ENCODE results near the gene P3H2.

The P3H2 gene

DNA sequence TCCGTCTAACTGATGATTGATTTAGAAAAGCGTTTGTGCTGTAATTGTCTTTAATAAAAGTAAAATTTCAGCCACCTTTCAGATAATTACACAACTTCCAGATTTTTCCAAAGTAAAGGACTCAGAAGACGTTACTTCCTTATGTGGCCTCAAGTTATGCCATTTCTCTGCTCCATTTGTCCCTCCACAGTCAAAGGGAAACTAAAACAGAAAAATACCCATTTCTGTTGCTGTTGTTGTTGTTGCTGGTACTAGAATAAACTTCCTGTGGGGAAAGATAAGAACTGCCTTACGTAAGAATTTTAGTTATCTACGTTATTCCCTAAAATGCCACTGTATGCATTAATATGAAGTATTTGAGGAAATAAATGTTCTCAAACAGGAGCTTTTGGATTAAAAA is 153.9 kb downstream of the P3H2 start:
- DNase-seq (ENCODE audit: low read depth in 1 of 2, low spot score in 1 of 2): no peak
- in situ Hi-C loops (cut with HindIII; ENCODE audit: low pct_unique_long_range_greater_than_20kb, low sequenced_read_pairs): loop anchor here (25.0 kb wide), 1 partner anchor 720 kb away; no protein-coding TSS in a partner anchor
- no peak for TF ChIP-seq JUND (IDR thresholded peaks at IDR 0.05; ENCODE audit: low read depth)

DNA sequence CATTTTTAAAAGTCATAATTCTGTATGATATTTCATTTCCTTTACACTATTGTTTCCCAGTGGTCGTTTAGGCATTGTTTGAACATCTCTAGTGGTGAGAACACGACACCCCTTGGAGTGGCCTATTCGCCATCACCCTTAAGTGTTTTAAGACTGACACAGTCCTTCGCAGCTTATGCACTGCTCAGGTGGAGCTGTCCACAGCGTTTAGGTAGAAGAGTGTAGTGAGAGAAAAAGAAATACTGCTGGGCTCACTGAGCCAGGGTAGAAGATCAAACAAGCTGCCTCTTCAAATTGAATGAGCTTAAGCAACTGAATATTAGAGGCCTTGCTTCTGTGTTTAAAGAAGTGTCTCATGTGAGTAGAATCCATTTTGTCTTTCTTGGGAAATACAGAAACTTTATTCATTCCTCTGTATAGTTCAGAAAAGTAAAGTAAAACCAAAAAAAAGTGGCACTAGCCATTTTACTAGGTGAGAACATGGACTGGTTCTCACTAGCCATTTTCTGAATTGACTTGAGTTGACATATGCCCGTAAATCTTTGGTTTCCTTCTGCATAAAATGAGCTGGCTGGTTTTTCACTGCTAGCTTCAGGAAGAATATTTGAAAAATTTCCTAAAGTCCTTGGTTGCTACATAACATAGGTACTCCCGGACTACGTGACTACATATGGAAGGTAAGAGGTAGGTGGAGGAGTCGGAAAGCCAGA is 155.9 kb downstream of the P3H2 start:
- in situ Hi-C loops (cut with HindIII; ENCODE audit: low pct_unique_long_range_greater_than_20kb, low sequenced_read_pairs): loop anchor here (25.0 kb wide), 1 partner anchor 723 kb away; no protein-coding TSS in a partner anchor
- peak in 1 of 2 experiments; percentile 36 for DNase-seq (ENCODE audit: low read depth in 1 of 2, low spot score in 1 of 2)
- TF ChIP-seq JUND (IDR thresholded peaks at IDR 0.05; ENCODE audit: low read depth): no peak

- DNase-seq (ENCODE audit: low read depth in 1 of 2, low spot score in 1 of 2): no peak
- in situ Hi-C loops (cut with HindIII; ENCODE audit: low pct_unique_long_range_greater_than_20kb, low sequenced_read_pairs): loop anchor here (25.0 kb wide), 1 partner anchor 725 kb away; no protein-coding TSS in a partner anchor
- no peak for TF ChIP-seq JUND (IDR thresholded peaks at IDR 0.05; ENCODE audit: low read depth)
These were observed 158.2 kb downstream of the P3H2 start for GRCh38 chr3:189962466-189962865.

- TF ChIP-seq JUND (IDR thresholded peaks at IDR 0.05; ENCODE audit: low read depth): no peak
- DNase-seq (ENCODE audit: low read depth in 1 of 2, low spot score in 1 of 2): peak; percentile 74 to 90
- in situ Hi-C loops (cut with HindIII; ENCODE audit: low pct_unique_long_range_greater_than_20kb, low sequenced_read_pairs): loop anchor here (25.0 kb wide), 1 partner anchor 726 kb away; no protein-coding TSS in a partner anchor
These were observed 159.1 kb downstream of the P3H2 start for GRCh38 chr3:189961522-189962161.

- in situ Hi-C loops (cut with HindIII; ENCODE audit: low pct_unique_long_range_greater_than_20kb, low sequenced_read_pairs): loop anchor here (25.0 kb wide), 1 partner anchor 726 kb away; no protein-coding TSS in a partner anchor
- peak in 1 of 2 experiments; percentile 40 for DNase-seq (ENCODE audit: low read depth in 1 of 2, low spot score in 1 of 2)
These were observed 159.6 kb downstream of the P3H2 start for GRCh38 chr3:189961086-189961485.

DNA sequence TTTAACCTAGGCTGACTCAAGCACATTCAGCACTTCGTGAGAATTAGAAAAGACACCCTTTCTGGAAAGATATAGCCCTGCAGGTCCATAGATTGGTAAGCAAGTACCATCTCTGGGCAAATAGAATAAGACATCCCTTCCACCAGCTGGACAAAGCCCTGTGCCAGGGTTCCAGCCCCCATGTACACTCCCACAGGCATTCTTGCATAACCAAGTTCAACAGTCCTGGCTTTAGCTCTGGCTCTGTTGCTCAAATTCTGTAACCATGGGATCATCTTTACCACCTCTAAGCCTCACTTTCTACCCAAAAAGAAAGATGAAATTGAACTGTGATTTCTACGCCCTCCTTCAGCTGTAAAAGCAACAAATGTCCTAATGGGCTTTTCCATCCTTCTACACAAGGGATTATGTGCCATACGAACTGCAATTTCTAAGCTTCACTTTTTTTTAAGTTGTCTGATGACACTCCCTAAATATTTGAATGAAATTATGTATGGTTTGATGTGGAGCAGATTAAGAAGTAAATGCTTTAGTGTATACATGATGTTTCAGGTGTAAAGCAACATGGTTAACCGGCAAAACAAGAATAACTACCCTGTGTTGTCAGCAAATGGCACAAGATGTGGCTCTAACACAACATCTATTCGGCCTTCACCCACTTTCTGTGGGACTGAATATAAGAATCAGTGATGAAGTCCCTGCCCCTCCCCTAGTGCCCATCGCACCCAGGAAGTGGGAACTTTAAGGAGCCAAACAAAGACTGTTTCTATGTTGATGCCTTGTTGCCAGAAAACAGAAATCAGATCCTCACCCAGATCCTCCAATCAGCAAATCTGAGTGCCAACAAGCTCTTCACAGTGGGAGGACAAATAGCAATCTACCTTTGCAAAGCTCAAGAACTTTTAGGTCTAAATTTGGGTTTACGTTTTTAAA is 165.7 kb downstream of the P3H2 start:
- DNase-seq (ENCODE audit: low read depth in 1 of 2, low spot score in 1 of 2): peak in 1 of 2 experiments; percentile 75
- in situ Hi-C loops (cut with HindIII; ENCODE audit: low pct_unique_long_range_greater_than_20kb, low sequenced_read_pairs): loop anchor here (25.0 kb wide), 1 partner anchor 732 kb away; no protein-coding TSS in a partner anchor
- no peak; the same call in 1 of the 2 replicates for TF ChIP-seq JUND (IDR thresholded peaks at IDR 0.05; ENCODE audit: low read depth)

DNA sequence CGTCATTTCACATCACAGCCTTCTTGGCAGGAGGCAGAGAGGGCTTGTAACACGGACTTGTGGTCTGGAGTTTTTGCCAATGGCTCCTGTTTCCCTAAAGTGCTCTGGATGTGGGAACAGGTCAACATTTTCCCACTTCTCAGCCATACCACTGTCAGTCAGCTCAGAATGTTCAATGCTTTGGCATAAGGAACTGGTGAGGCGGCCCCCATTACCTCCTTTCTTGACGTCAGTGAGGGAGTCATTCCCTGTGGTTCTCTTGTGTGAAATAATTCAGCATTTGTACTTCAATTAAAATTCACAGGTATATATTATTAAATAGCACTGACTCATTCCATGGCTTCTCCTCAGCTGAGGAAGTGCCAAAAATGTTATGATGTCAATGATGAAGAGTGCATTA is 167.1 kb downstream of the P3H2 start:
- in situ Hi-C loops (cut with HindIII; ENCODE audit: low pct_unique_long_range_greater_than_20kb, low sequenced_read_pairs): loop anchor here (25.0 kb wide), 1 partner anchor 734 kb away; no protein-coding TSS in a partner anchor
- no peak for DNase-seq (ENCODE audit: low read depth in 1 of 2, low spot score in 1 of 2)
- TF ChIP-seq JUND (IDR thresholded peaks at IDR 0.05; ENCODE audit: low read depth): no peak

DNA sequence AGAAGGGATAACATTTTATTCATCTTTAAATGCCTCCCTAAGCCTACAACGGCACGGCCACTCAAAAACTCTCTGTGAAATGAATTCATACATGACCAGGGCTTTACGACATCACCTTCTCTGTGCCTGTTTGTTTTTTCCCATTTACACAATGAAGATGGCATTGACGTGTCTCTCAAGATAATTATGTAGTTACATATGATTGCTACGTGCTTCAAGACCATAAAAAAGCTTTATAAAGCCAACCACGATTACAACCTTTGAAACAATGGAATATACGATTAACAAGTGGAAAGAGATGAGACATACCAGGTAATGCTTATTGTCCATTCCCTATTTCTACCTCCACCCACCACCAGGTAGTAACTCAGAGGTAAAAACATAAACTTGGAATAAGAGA is 168.4 kb downstream of the P3H2 start:
- in situ Hi-C loops (cut with HindIII; ENCODE audit: low pct_unique_long_range_greater_than_20kb, low sequenced_read_pairs): loop anchor here (25.0 kb wide), 1 partner anchor 735 kb away; no protein-coding TSS in a partner anchor

DNA sequence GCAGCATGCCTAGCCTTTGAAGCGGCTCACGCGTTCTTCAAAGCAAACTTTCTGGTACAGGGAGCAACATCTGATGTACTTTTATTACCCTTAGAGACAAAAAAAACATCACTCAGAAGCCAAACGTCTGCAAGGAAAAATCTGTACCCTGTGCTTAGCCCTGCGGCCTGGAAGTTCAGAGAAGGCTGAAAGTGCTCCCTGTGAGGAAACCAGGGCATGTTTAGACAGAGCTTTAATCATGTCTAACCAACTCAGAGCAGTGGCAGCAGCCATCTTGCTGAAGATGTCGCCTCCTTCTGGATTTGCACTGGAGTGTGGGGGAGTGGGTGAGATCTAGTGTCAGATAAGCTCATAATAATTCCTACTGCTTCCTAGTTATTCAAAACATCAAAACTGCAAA is 170.4 kb downstream of the P3H2 start:
- no peak for TF ChIP-seq JUND (IDR thresholded peaks at IDR 0.05; ENCODE audit: low read depth)
- in situ Hi-C loops (cut with HindIII; ENCODE audit: low pct_unique_long_range_greater_than_20kb, low sequenced_read_pairs): loop anchor here (25.0 kb wide), 1 partner anchor 737 kb away; no protein-coding TSS in a partner anchor

More for the DNA sequence above, 168.4 kb downstream of the P3H2 start:
- no peak for TF ChIP-seq JUND (IDR thresholded peaks at IDR 0.05; ENCODE audit: low read depth)
- DNase-seq (ENCODE audit: low read depth in 1 of 2, low spot score in 1 of 2): no peak

DNA sequence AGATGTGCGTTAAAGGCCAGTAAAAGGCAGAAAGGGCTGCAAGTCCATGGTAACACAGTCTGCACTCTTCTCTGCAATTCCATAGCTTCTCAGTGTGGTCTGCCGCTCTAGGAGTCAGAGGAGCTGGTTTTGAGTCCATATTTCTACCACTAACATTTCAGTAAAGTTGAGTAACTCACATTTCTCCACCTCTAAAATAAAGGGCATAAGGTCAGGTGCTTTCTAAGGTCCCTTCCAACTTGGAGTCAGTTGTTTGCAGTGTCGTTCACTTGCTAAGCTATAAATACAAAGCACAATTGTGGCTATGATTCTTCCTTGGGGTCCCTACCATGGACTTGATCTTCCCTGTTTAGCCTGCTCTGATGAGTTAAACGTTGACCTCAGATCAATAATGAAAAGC is 171.1 kb downstream of the P3H2 start:
- in situ Hi-C loops (cut with HindIII; ENCODE audit: low pct_unique_long_range_greater_than_20kb, low sequenced_read_pairs): no loop called here
- TF ChIP-seq JUND (IDR thresholded peaks at IDR 0.05; ENCODE audit: low read depth): no peak
- no peak for DNase-seq (ENCODE audit: low read depth in 1 of 2, low spot score in 1 of 2)

More for the DNA sequence above, 170.4 kb downstream of the P3H2 start:
- DNase-seq (ENCODE audit: low read depth in 1 of 2, low spot score in 1 of 2): no peak

DNA sequence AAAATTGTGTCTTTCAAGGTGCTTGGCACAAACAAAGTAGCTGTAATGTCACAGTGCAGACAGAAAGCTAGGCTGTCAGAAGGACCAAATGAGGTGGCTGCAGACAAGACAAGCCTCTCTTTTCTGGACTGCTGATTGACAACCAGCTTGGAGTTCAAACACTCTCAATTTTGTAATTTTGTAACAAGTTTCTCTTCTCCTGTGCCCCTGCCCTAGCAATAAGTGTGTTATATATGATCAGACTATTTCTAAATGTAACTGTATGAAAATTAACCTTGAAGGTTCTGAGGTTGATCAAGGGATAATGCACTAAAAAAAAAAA is 172.0 kb downstream of the P3H2 start:
- no peak for TF ChIP-seq JUND (IDR thresholded peaks at IDR 0.05; ENCODE audit: low read depth)
- in situ Hi-C loops (cut with HindIII; ENCODE audit: low pct_unique_long_range_greater_than_20kb, low sequenced_read_pairs): no loop called here
- DNase-seq (ENCODE audit: low read depth in 1 of 2, low spot score in 1 of 2): no peak
